HCT116 (cell line): ENCODE data around the gene CEP112. TPM values are rescaled to one million over a fixed set of nuclear protein-coding genes. Genes with fewer than 3 reads are reported as not detected.

Source experiments
- ATAC-seq: fragments of 200-7000 bp; cut with Tn5 transposase; 2 replicates; pipeline ENCODE4 v1.9.1; 2020; ENCODE audit warnings: mild to moderate bottlenecking, moderate library complexity
- BruUV-seq: library from RNA; stranded (reverse); fragments of 400-500 nt; replicated peaks from 2 replicates; lab custom pipeline; 2021; lab: Mats Ljungman, UMichigan
- CTCF ChIA-PET: fragments of 300-600 bp; sonication (Branson Sonifier 250); formaldehyde crosslinking; loops from one replicate; lab custom pipeline; 2021; ENCODE audit warnings: antibody characterized with exemption; lab: Charles Lee
- POLR2A ChIA-PET: fragments of 300-600, 350-600 bp; sonication (Branson Sonifier 250); formaldehyde crosslinking; loops from one replicate; lab custom pipeline; 2021; ENCODE audit warnings: antibody characterized with exemption; lab: Charles Lee
- RAD21 ChIA-PET, 2 experiments: fragments of 300-600 bp; sonication (Branson Sonifier 250); formaldehyde crosslinking; loops; one replicate each; lab custom pipeline; 2023; ENCODE audit warnings: low total read pairs in 2 of 2; ENCODE audit not compliant: uncharacterized antibody in 2 of 2, unreplicated experiment in 2 of 2, low non-redundant PET in 1 of 2; lab: Charles Lee
- DNase-seq: peaks from one replicate; pipeline ENCODE4 v3.0.0-alpha.2; 2010; ENCODE audit warnings: low read depth, low spot score
- H2AFZ ChIP-seq: fragments of 200-600 bp; shearing (Covaris generic), sonication (generic); 2 replicates; pipeline ENCODE4 v1.6.1; 2017; ENCODE audit warnings: low read depth, mixed run types, mixed read lengths, antibody characterized with exemption, low read length; ENCODE audit not compliant: poor library complexity, severe bottlenecking
- H3K27ac ChIP-seq: 2 replicates; pipeline ENCODE4 v1.5.1; 2012; ENCODE audit warnings: low read depth, low read length
- H3K27me3 ChIP-seq: fragments of 200-600 bp; sonication (generic); 2 replicates; pipeline ENCODE4 v1.6.1; 2016; ENCODE audit warnings: mixed run types, low read length, mixed read lengths; ENCODE audit not compliant: insufficient read depth
- H3K36me3 ChIP-seq, 2 experiments: fragments of 200-500 bp in 1 of 2; fragments of 200-600 bp in 1 of 2; sonication (Bioruptor generic) in 1 of 2; sonication (generic) in 1 of 2; 2 replicates each; pipeline versions ENCODE4 v1.5.1 to v1.6.1; 2014 to 2016; ENCODE audit warnings: low read length in 2 of 2, inconsistent platforms in 1 of 2, mixed read lengths in 1 of 2, mixed run types in 1 of 2; ENCODE audit not compliant: insufficient read depth in 2 of 2, control insufficient read depth in 1 of 2
- H3K4me1 ChIP-seq, 2 experiments: fragments of 200-600 bp in 1 of 2; sonication (generic) in 1 of 2; 2 replicates each; pipeline versions ENCODE4 v1.5.1 to v1.6.1; 2012 to 2017; ENCODE audit warnings: low read length in 2 of 2, inconsistent platforms in 1 of 2, mild to moderate bottlenecking in 1 of 2, mixed read lengths in 1 of 2, mixed run types in 1 of 2, moderate library complexity in 1 of 2; ENCODE audit not compliant: insufficient read depth in 2 of 2, control insufficient read depth in 1 of 2
- H3K4me2 ChIP-seq: fragments of 200-600 bp; sonication (generic); 2 replicates; pipeline ENCODE4 v1.6.1; 2017; ENCODE audit warnings: mixed run types, low read length, mixed read lengths
- H3K4me3 ChIP-seq, 2 experiments: fragments of 200-600 bp in 1 of 2; sonication (generic) in 1 of 2; replicated peaks in 1 of 2; 2 replicates each; pipeline ENCODE4 v1.5.1; 2011 to 2016; ENCODE audit warnings: low read length in 2 of 2, control low read depth in 1 of 2, low read depth in 1 of 2, mild to moderate bottlenecking in 1 of 2, mixed read lengths in 1 of 2, mixed run types in 1 of 2
- H3K79me2 ChIP-seq: fragments of 200-600 bp; sonication (generic); 2 replicates; pipeline ENCODE4 v1.6.1; 2017; ENCODE audit warnings: mild to moderate bottlenecking, mixed run types, low read length, moderate library complexity, mixed read lengths; ENCODE audit not compliant: insufficient read depth
- H3K9ac ChIP-seq: fragments of 200-600 bp; sonication (generic); 2 replicates; pipeline ENCODE4 v1.6.1; 2016; ENCODE audit warnings: low read length, mixed read lengths
- H3K9me2 ChIP-seq: fragments of 200-600 bp; sonication (generic), shearing (Covaris generic); 2 replicates; pipeline ENCODE4 v1.6.1; 2017; ENCODE audit warnings: mixed run types, mild to moderate bottlenecking, moderate library complexity; ENCODE audit not compliant: insufficient read depth
- H3K9me3 ChIP-seq, 2 experiments: fragments of 200-500 bp in 1 of 2; fragments of 200-600 bp in 1 of 2; sonication (Bioruptor generic) in 1 of 2; sonication (generic) in 1 of 2; 2 replicates each; pipeline ENCODE4 v1.6.1; 2014 to 2017; ENCODE audit warnings: low read length in 2 of 2, mixed read lengths in 2 of 2, inconsistent platforms in 1 of 2, low read depth in 1 of 2, mild to moderate bottlenecking in 1 of 2, mixed run types in 1 of 2, moderate library complexity in 1 of 2; ENCODE audit not compliant: control insufficient read depth in 1 of 2, insufficient read depth in 1 of 2
- H4K20me1 ChIP-seq: fragments of 200-600 bp; sonication (generic), shearing (Covaris generic); 2 replicates; pipeline ENCODE4 v1.6.1; 2017; ENCODE audit warnings: mixed run types, mild to moderate bottlenecking, moderate library complexity; ENCODE audit not compliant: insufficient read depth
- CBX3 ChIP-seq: IDR thresholded peaks from 2 replicates; pipeline ENCODE4 v1.6.1; 2012; ENCODE audit warnings: low read depth
- CEBPB ChIP-seq: IDR thresholded peaks from 2 replicates; pipeline ENCODE4 v1.6.1; 2012; ENCODE audit warnings: low read depth
- ELF1 ChIP-seq: IDR thresholded peaks from 2 replicates; pipeline ENCODE4 v1.6.1; 2012; ENCODE audit warnings: low read depth, borderline replicate concordance
- EZH2 ChIP-seq: fragments of 200-600 bp; sonication (generic); IDR thresholded peaks from 2 replicates; pipeline ENCODE4 v1.6.1; 2017; ENCODE audit warnings: antibody characterized with exemption, mixed run types
- MAX ChIP-seq: IDR thresholded peaks from 2 replicates; pipeline ENCODE4 v1.6.1; 2012
- ZFX ChIP-seq: fragments of 450-650 bp; IDR thresholded peaks from 2 replicates; pipeline ENCODE4 v1.6.1; 2017
- ZNF274 ChIP-seq: fragments of 200-500 bp; sonication (Bioruptor generic); IDR thresholded peaks from 2 replicates; pipeline ENCODE4 v1.6.1; 2014; ENCODE audit warnings: mild to moderate bottlenecking, low read depth, low read length, inconsistent platforms
- intact Hi-C: fragments of 100-400 bp; cut with micrococcal nuclease; formaldehyde crosslinking; loops from 2 replicates; pipeline ENCODE4 v1.10.0; 2022
- total RNA-seq: library from RNA; stranded (reverse); gene quantifications from one replicate; pipeline ENCODE4 v1.2.1, GENCODE V29; 2021; ENCODE audit not compliant: unreplicated experiment
- TF ChIP-seq, protein P1 (sequence below): IDR thresholded peaks from 2 replicates; pipeline ENCODE4 v1.6.1; 2012; ENCODE audit warnings: low read depth

The CEP112 gene
- total RNA-seq, 1 experiment from 2014 or later: 10.9 TPM

DNA sequence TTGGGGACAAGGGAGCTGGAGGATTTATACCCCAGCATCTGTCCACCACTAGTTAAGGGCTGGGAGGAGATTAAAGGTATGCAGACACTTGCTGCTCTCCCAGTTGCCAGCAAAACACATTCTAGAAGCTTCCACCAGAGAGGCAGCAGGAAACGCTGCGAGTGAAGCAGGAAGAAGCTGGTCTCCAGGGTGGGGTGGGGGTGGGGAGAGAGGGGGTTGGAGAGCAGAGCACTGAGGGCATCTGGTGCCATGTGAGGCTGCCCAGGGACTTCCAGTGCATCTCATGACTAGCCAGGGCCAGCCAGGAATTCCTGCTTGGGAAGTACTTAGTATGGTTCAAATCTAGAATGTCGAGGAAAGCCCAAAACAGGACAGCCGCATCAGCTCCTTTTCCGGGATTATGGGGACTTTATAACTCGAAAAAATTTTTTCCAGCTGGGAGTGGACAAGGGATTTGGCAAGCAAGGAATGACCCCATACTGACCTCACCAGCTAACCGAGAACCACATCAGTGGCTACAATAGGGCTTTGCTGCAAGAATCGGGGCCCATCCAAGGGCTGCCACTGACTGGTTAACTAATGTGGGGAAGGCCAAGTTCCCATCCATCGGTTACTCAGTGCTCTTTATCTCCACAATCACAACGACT, 604.3 kb downstream of the CEP112 start:
- no peaks in the 10 kb centered on the region for H3K9me3 ChIP-seq
- H3K4me2 ChIP-seq: peak overlapping the region; percentile 39
- peak overlapping the region; percentile 17; the same call in 1 of the 2 replicates for H3K27ac ChIP-seq
- DNase-seq: no peak
- H3K79me2 ChIP-seq: no peaks in the 10 kb centered on the region
- BruUV-seq: no TSS peak
- ChIA-PET POLR2A (no interaction called here), CTCF (interaction anchor here (0.6 to 2.3 kb wide), 2 partner anchors 9 to 293 kb away, joined by 3 to 8 read pairs; no protein-coding TSS in a partner anchor), RAD21 (no interaction called here)
- ATAC-seq: peak; percentile 52
- no peaks in the 10 kb centered on the region for H3K27me3 ChIP-seq
- intact Hi-C loops: loop anchor here (10.0 kb wide), 1 partner anchor 197 kb away; no protein-coding TSS in a partner anchor
- H4K20me1 ChIP-seq: no peaks in the 10 kb centered on the region
- TF ChIP-seq ZNF274 (no peak), CEBPB (no peak), ZFX (no peak), CBX3 (no peak), MAX (no peak), ELF1 (no peak), EZH2 (no peak)
- TF ChIP-seq, protein P1, sequence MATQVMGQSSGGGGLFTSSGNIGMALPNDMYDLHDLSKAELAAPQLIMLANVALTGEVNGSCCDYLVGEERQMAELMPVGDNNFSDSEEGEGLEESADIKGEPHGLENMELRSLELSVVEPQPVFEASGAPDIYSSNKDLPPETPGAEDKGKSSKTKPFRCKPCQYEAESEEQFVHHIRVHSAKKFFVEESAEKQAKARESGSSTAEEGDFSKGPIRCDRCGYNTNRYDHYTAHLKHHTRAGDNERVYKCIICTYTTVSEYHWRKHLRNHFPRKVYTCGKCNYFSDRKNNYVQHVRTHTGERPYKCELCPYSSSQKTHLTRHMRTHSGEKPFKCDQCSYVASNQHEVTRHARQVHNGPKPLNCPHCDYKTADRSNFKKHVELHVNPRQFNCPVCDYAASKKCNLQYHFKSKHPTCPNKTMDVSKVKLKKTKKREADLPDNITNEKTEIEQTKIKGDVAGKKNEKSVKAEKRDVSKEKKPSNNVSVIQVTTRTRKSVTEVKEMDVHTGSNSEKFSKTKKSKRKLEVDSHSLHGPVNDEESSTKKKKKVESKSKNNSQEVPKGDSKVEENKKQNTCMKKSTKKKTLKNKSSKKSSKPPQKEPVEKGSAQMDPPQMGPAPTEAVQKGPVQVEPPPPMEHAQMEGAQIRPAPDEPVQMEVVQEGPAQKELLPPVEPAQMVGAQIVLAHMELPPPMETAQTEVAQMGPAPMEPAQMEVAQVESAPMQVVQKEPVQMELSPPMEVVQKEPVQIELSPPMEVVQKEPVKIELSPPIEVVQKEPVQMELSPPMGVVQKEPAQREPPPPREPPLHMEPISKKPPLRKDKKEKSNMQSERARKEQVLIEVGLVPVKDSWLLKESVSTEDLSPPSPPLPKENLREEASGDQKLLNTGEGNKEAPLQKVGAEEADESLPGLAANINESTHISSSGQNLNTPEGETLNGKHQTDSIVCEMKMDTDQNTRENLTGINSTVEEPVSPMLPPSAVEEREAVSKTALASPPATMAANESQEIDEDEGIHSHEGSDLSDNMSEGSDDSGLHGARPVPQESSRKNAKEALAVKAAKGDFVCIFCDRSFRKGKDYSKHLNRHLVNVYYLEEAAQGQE: no peak
- no peak overlapping the region for H3K4me3 ChIP-seq
- H3K9me2 ChIP-seq: no peaks in the 10 kb centered on the region
- no peak overlapping the region for H3K9ac ChIP-seq
- peak overlapping the region; percentile 27 for H2AFZ ChIP-seq
- peaks cover 26 to 36% of the 10 kb centered on the region in 2 experiments for H3K4me1 ChIP-seq
- H3K36me3 ChIP-seq: no peaks in the 10 kb centered on the region
